ENCODE data around the gene SLC2A5. TPM values are rescaled to one million over a fixed set of nuclear protein-coding genes. Genes with fewer than 3 reads are reported as not detected.

SLC2A5 gene, protein sequence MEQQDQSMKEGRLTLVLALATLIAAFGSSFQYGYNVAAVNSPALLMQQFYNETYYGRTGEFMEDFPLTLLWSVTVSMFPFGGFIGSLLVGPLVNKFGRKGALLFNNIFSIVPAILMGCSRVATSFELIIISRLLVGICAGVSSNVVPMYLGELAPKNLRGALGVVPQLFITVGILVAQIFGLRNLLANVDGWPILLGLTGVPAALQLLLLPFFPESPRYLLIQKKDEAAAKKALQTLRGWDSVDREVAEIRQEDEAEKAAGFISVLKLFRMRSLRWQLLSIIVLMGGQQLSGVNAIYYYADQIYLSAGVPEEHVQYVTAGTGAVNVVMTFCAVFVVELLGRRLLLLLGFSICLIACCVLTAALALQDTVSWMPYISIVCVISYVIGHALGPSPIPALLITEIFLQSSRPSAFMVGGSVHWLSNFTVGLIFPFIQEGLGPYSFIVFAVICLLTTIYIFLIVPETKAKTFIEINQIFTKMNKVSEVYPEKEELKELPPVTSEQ
- 0.06 to 0.77 TPM (median 0.33 TPM) in 5 replicates for total RNA-seq (2022; extraction: Qiagen RNA extraction; ENCODE audit: low read depth)

DNA sequence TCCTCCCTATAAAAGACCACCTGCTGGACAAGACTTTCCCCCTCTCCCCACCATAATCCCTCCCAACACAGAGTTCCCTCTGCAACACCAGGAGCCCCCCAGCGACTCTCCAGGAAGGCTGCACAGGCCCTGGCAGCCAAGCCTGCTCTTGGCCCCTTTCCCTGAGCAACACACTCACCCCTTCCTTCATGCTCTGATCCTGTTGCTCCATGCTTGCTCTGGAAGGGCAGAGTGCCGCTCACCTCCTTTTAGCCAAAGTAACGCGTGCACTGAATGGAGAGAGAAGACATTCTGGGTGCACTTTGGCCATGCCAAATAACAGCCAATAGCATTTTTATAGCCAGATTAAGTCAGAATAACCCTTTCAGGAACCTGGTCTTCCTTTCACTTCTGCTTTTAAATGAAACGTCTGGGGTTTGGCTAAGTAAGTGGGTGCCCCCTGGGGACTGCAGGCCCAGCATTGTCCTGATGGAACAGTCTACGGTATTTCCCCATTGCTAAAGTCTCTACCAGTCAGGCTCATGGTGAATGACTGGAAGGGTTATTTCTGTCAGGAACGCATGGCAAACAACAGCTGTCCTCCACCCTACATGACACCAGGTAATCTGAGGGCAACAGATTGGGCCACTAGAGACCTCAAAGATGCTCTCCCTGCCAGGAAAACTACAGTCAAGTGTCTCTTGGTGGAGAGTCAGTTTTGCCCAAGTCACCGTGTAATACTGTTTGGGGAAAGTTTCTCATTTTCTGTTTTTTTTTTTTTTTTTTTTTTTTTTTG, at the start of gene SLC2A5:
SLC2A5 (minus strand) TSS at position 310 of the 775 bp plus-strand sequence; CDS start at position 211, 99 bp downstream.

Other genes starting within 250 kb of the SLC2A5 start
- 2,787 to 2,973 TPM (median 2,894 TPM) in 5 replicates for gene ENO1, start 190.9 kb downstream of the SLC2A5 start, total RNA-seq (2022; extraction: Qiagen RNA extraction; ENCODE audit: low read depth)
- gene CA6, start 123.8 kb downstream of the SLC2A5 start, total RNA-seq (2022; extraction: Qiagen RNA extraction; ENCODE audit: low read depth): not detected in 5 replicates
- not detected in 5 replicates for gene SLC2A7, start 43.2 kb downstream of the SLC2A5 start, total RNA-seq (2022; extraction: Qiagen RNA extraction; ENCODE audit: low read depth)
- gene GPR157, start 59.5 kb upstream of the SLC2A5 start, total RNA-seq (2022; extraction: Qiagen RNA extraction; ENCODE audit: low read depth): 3.2 to 9.0 TPM (median 6.9 TPM) in 5 replicates
- 4.7 to 7.7 TPM (median 6.7 TPM) in 5 replicates for gene H6PD, start 165.1 kb upstream of the SLC2A5 start, total RNA-seq (2022; extraction: Qiagen RNA extraction; ENCODE audit: low read depth)
- 22.9 to 29.5 TPM (median 27.7 TPM) in 5 replicates for gene SPSB1, start 223.3 kb upstream of the SLC2A5 start, total RNA-seq (2022; extraction: Qiagen RNA extraction; ENCODE audit: low read depth)